ENCODE data around the gene SULT1C4. TPM values are rescaled to one million over a fixed set of nuclear protein-coding genes. Genes with fewer than 3 reads are reported as not detected.

Gene SULT1C4
- total and polyA plus RNA-seq, 2 of the 8 experiments (the other 6 are each of a cell fraction or from before 2014, with no cell fraction given): 1.5 to 2.1 TPM

GRCh38 chr2:108351889-108352288 is 25.9 kb upstream of the SULT1C4 start:
- no peaks in the 10 kb centered on the region for H3K23me2 ChIP-seq (ENCODE audit: low read depth, low read length)
- H2BK20ac ChIP-seq (ENCODE audit: low read length): no peak overlapping the region
- H4K8ac ChIP-seq (ENCODE audit: extremely low read depth, insufficient read depth, low read length): no peak overlapping the region
- no peak overlapping the region for H2AK5ac ChIP-seq (ENCODE audit: low read depth, low read length)
- H3K14ac ChIP-seq (ENCODE audit: insufficient read length): no peak overlapping the region
- H3K9ac ChIP-seq (replicated peaks in 1 of 4; ENCODE audit: extremely low read depth in 1 of 4, low read depth in 3 of 4, low read length in 3 of 4): no peak overlapping the region
- no peak overlapping the region for H4K5ac ChIP-seq (ENCODE audit: insufficient read length, low read depth, low read length)
- no peaks in the 10 kb centered on the region for H4K20me1 ChIP-seq (replicated peaks in 1 of 2; ENCODE audit: control insufficient read depth in 1 of 2, insufficient read depth in 2 of 2, low read length in 2 of 2)
- no peak overlapping the region for H3K4me2 ChIP-seq (ENCODE audit: insufficient read depth in 1 of 2, low read depth in 2 of 2, low read length in 2 of 2)
- no peaks in the 10 kb centered on the region for H3K79me1 ChIP-seq (ENCODE audit: low read depth, low read length)
- no peak overlapping the region for H3K27ac ChIP-seq (ENCODE audit: low read depth, low read length)
- no peak overlapping the region for H2AFZ ChIP-seq (ENCODE audit: low read length)
- peaks cover 0 to 2% (median 0%) of the 10 kb centered on the region in 4 experiments; a peak in 2 of 7 replicates for H3K4me1 ChIP-seq (replicated peaks in 1 of 4; ENCODE audit: control insufficient read depth in 3 of 4, insufficient read depth in 4 of 4, low read length in 3 of 4)
- no peak overlapping the region for H3K4ac ChIP-seq (replicated peaks; ENCODE audit: insufficient read length, low read depth, low read length)
- no peak for DNase-seq (ENCODE audit: low read depth in 1 of 2, low spot score in 2 of 2)
- no peak overlapping the region for H4K91ac ChIP-seq (replicated peaks; ENCODE audit: insufficient read length, low read length)
- no peak overlapping the region; the same call in 1 of the 2 replicates for H2BK15ac ChIP-seq (ENCODE audit: low read length)
- no peaks in the 10 kb centered on the region for H3K36me3 ChIP-seq (ENCODE audit: control insufficient read depth in 2 of 4, insufficient read depth in 4 of 4, low read length in 3 of 4)
- POLR2A ChIA-PET (ENCODE audit: partially characterized antibody): no interaction called here
- no peaks in the 10 kb centered on the region for H3K79me2 ChIP-seq (ENCODE audit: control insufficient read depth in 1 of 2, insufficient read depth in 2 of 2, low read length in 2 of 2)
- no peak overlapping the region for H3K18ac ChIP-seq (ENCODE audit: extremely low read depth, low read length)
- no peaks in the 10 kb centered on the region for H3K9me3 ChIP-seq (ENCODE audit: insufficient read depth in 2 of 2, low read depth in 1 of 2, low read length in 1 of 2)
- no peak overlapping the region for H2BK120ac ChIP-seq (replicated peaks; ENCODE audit: low read depth, low read length)
- CTCF ChIA-PET (ENCODE audit: partially characterized antibody): interaction anchor here (0.8 to 2.5 kb wide), 6 partner anchors 11 to 285 kb away, joined by 3 to 11 read pairs (median 4); no protein-coding TSS in a partner anchor
- H2BK5ac ChIP-seq (ENCODE audit: low read depth, low read length): no peak overlapping the region
- no peak overlapping the region; a peak in 1 of 8 replicates for H3K4me3 ChIP-seq (ENCODE audit: extremely low read depth in 1 of 4, insufficient read depth in 2 of 4, low read depth in 3 of 4, low read length in 4 of 4)
- no peak overlapping the region for H3K56ac ChIP-seq (replicated peaks; ENCODE audit: insufficient read length, low read depth, low read length)
- FAIRE-seq: no peak
- H2BK12ac ChIP-seq (ENCODE audit: low read depth, low read length): no peak overlapping the region
- no peaks in the 10 kb centered on the region for H3K27me3 ChIP-seq (replicated peaks in 1 of 4; ENCODE audit: control insufficient read depth in 3 of 4, extremely low read depth in 1 of 4, insufficient read depth in 3 of 4, low read length in 3 of 4)
- H3K23ac ChIP-seq (ENCODE audit: insufficient read length): no peak overlapping the region
- TF ChIP-seq POLR2AphosphoS5 (IDR thresholded peaks at IDR 0.05; ENCODE audit: low read depth, low read length) (no peak), BRCA1 (IDR thresholded peaks at IDR 0.05; ENCODE audit: low read depth, low read length) (no peak), SP4 (IDR thresholded peaks at IDR 0.05; ENCODE audit: low read length) (no peak)

Data from H1 (cell line).